Renal cortex interstitium (tissue), 11 donors: ENCODE results near the gene NDUFV2. TPM values are rescaled to one million over a fixed set of nuclear protein-coding genes. Genes with fewer than 3 reads are reported as not detected.
"Not testable (repeated sequence)": the region's sequence is repeated elsewhere in the genome, so short reads cannot be mapped to it uniquely, and the experiment has no call there.

ENCODE experiments used
- DNase-seq, 11 donors: peaks; one replicate each; pipeline ENCODE4 v3.0.0-alpha.2; 2013; ENCODE audit warnings: low read depth in 9 of 11, low spot score in 4 of 11; ENCODE audit errors: extremely low read depth in 1 of 11
- polyA plus RNA-seq, 3 donors: library from polyadenylated mRNA; unstranded; fragments of 120-200 nt; gene quantifications; one replicate each; pipeline ENCODE4 v1.2.1, GENCODE V29; 2013; ENCODE audit not compliant: insufficient read length in 3 of 3

Gene NDUFV2
- polyA plus RNA-seq, 3 donors: 118 to 128 (median 127) TPM

DNA sequence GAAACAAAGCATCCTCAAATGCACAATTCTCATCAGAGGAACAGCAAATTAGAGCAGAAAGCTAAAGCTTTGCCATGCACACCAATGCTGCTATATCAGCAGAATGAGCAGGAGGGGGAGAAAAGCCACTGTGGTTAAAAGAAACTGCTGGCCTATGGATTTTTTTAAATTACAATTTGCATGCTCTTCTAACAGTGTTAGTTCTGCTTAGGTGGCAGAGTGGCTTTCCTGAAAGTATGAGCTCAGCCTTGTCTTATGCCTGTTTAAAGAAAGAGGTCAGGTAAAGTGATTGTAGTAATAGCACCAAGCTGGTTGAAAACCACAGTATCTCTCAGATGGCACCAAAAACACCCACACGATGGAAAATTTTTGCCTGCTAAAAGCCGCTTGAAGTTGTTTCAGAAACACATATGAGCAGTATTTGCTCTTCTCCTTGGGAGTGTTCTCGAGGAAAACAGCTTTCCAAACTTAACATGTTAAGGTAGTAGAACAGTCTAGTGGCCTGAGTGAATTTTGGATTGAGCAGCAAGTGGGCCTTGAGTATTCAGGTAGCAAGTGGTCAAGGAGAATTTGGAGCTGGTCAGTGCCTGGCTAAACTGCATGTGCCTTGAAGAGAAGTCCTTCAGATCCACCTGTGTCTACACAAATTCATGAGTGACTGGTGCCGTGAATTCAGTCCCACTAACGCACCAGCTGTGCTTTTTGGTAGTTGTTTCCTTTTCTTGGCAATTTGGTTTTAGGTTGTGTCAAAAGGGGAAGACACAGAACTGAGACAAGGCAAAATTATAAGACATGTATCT lies 19.6 kb upstream of the NDUFV2 start:
- DNase-seq: no peak

DNA sequence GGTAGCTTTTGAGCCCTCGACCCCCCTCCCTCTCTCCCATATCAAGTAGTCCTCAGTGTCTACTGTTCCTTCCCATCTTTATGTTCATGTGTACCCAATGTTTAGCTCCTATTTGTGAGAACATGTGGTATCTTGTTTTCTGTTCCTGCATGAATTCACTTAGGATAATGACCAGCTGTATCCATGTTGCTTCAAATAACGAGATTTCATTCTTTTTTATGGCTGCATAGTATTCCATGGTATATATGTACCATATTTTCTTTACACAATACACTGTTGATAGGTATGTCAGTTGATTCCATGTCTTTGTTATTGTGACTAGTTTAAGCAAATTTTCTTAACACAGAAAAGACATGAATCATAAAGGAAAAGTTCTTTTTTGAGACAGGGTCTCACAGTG lies 16.5 kb upstream of the NDUFV2 start:
- DNase-seq: no peak

DNA sequence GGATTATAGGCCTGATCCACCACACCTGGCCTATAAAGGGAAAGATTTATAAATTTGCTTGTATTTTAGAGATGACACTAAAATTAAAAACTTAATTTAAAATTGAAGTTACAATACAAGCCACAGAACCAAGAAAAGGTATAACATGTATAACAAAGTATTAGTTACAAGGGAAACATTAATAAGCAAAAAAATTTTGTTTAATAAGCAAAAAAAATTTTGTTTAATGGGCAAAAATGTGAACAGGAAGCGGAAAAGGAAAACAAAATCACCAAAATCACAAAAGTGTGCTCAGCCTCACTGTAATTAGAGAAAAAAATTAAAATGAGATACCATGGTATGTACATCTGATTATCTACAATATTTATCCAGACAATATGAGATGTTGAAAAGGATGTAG lies 15.9 kb upstream of the NDUFV2 start:
- DNase-seq: no peak

DNA sequence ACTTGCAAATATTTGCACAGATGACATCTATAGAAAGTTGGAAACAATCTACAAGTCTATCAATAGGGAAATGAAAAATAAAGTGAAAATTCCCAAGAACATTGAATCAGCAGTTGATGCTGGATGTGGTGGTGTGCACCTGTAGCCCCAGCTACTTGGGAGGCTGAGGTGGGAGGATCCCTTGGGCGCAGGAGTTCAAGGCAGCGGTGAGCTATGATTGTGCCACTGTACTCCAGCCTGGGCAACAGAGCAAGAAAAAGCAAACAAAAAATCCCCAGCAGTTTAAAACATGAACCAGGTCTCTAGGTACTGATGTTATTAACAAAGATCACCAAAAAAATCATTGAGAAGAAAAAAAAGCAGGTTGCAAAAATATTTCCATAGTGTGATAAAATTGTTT lies 15.4 kb upstream of the NDUFV2 start:
- no peak for DNase-seq

GRCh38 chr18:9088252-9088651 lies 14.2 kb upstream of the NDUFV2 start:
- DNase-seq: no peak

DNA sequence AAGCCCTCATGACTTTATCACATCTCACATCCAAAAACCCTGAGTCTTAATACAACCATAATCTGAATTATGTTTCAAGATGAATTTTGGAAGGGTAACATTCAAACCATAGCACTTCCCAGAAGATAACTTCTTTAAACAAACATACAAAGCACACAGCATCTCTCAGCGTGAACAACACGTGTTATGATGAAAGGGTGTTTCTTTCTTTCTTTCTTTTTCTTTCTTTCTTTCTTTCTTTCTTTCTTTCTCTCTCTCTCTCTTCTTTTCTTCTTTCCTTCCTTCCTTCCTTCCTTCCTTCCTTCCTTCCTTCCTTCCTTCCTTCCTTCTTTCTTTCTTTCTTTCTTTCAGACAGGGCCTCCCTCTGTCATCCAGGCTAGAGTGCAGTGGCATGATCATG lies 13.8 kb upstream of the NDUFV2 start:
- DNase-seq: not testable (repeated sequence)

GRCh38 chr18:9090578-9090977 lies 11.9 kb upstream of the NDUFV2 start:
- no peak for DNase-seq

DNA sequence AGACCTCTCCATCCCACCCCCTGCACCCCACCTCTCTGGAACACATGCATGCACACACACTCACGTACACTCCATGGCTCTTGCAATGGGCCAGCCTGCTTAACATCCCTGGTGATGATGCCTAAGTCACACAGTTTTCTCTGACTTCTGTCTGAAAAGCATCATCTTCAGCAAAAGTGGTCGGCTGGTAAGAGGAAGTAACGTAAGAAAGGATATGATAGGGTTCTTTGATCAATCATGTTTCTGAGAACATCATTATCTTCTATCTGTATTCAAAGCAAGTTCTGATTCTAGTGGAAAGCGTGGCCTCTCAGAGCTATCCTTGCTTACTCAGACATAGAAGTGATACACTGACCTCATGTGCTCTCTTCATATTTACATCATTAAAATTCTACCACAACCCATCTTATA lies 11.4 kb upstream of the NDUFV2 start:
- DNase-seq: no peak

- no peak for DNase-seq
These were observed 9.8 kb upstream of the NDUFV2 start for GRCh38 chr18:9092665-9093064.

GRCh38 chr18:9093109-9093508 lies 9.4 kb upstream of the NDUFV2 start:
- DNase-seq: not testable (repeated sequence)

DNA sequence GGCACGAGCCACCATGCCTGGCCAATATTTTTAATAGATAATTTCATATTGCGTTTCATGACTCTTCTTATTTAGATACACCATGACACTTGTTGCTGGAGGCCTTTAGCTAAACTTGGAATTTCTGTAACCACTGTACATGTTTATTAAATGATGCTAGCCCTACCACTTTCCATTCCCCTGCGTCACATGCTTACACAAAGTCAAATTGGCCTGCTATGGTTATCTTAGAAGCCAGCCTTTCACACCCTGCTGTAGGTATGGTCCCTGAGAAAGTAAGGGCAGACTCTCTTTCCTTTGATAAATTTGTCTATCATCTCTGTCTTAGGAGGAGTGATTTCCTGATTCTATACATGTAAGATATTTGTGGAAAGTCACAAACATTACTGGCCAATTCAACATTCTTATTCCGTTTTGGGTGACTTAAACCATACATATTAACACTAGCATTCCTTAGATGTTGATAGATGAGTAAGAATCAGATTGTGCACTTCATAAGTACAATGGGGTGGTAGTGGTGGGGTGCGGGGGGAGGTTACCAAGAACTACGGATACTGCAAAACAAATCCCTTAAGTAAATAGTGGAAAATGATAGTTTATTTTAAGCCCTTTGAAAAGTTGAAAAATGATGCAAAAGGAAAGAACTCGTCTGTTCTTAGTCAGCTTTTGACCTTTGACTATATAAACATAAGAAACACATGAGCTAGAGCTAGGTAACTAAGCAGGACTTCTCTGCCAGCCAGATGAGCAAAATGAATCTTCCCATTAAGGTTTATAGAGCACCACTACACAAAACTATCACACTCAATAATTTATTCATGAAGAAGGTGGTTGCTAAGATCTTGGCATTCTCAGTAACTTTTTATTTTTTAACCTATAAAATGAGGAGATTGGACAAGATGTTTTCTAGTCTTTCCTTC lies 7.9 kb upstream of the NDUFV2 start:
- DNase-seq: no peak

- DNase-seq: no peak
These were observed 7.0 kb upstream of the NDUFV2 start for GRCh38 chr18:9095297-9096006.

DNA sequence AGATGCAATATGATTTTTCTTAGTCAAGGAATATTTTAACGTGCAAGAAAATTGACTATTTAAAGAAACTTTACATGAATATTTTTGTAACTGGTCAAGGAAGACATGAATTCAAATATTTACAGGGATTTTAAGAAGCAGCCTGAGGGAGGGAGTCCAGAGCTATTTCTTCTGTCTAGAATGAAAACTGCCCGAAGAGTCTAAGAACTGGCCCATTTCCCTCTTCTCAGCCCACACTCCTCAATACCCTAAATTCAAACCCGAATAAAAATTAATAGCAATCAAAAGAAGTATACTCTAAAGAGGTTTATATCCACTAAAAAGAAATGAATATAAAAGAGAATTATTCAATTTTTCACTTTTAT lies 6.5 kb upstream of the NDUFV2 start:
- no peak for DNase-seq

DNA sequence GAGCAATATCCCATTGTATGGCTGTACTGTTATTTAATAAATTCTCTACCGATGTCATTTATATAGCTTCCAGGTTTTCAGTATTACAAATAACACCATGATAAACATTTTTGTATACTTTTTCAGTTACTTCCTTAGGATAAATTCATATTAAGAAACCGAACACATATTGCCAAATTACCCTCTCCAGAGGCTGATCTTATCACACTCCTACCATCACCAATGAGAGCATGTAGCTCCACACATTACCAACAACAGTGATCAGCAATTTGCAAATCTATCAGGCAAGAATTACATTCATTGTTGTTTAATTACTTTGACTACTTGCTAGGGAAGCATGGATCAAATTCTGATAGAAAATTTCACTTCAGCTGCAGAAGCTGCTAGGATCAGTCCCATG lies 5.8 kb upstream of the NDUFV2 start:
- DNase-seq: no peak

GRCh38 chr18:9097349-9097748 lies 5.2 kb upstream of the NDUFV2 start:
- no peak for DNase-seq

- no peak for DNase-seq
These were observed 1.7 kb upstream of the NDUFV2 start for GRCh38 chr18:9100796-9101195.

GRCh38 chr18:9101730-9102507 lies 580 bp upstream of the NDUFV2 start:
- DNase-seq: peak in 7 of 11 donors; percentile 15 to 41 (median 26)

- DNase-seq: peak in 7 of 11 donors; percentile 10 to 37 (median 27)
These were observed 926 bp downstream of the NDUFV2 start for GRCh38 chr18:9103376-9103873.
